ACC112 (cell line): ENCODE results near the gene FBXO2.

Source experiments
- H2AFZ ChIP-seq: fragments of 200-600 bp; sonication (generic); one replicate; pipeline ENCODE4 v1.6.0; 2017; ENCODE audit warnings: antibody characterized with exemption, low read length; ENCODE audit not compliant: unreplicated experiment
- H3K27ac ChIP-seq: fragments of 200-600 bp; sonication (generic); 2 replicates; pipeline ENCODE4 v1.5.1; 2014; ENCODE audit warnings: low read depth, mild to moderate bottlenecking, antibody characterized with exemption, low read length, moderate library complexity
- H3K27me3 ChIP-seq: fragments of 200-600 bp; sonication (generic); 2 replicates; pipeline ENCODE4 v1.6.1; 2014; ENCODE audit warnings: mild to moderate bottlenecking, antibody characterized with exemption, low read length, moderate library complexity, mixed read lengths; ENCODE audit not compliant: insufficient read depth
- H3K36me3 ChIP-seq: fragments of 200-600 bp; sonication (generic); 2 replicates; pipeline ENCODE4 v1.6.1; 2016; ENCODE audit warnings: mild to moderate bottlenecking, antibody characterized with exemption, low read length, moderate library complexity, mixed read lengths; ENCODE audit not compliant: insufficient read depth
- H3K4me1 ChIP-seq: fragments of 200-600 bp; sonication (generic); one replicate; pipeline ENCODE4 v1.6.1; 2016; ENCODE audit warnings: low read length, mixed read lengths; ENCODE audit not compliant: insufficient read depth, unreplicated experiment, control insufficient read depth
- H3K4me3 ChIP-seq: fragments of 200-600 bp; sonication (generic); 2 replicates; pipeline ENCODE4 v1.5.1; 2014; ENCODE audit warnings: mild to moderate bottlenecking, low read depth, low read length
- H3K79me2 ChIP-seq: fragments of 200-600 bp; sonication (generic); one replicate; pipeline ENCODE4 v1.6.0; 2016; ENCODE audit warnings: low read length; ENCODE audit not compliant: control insufficient read depth, unreplicated experiment, insufficient read depth

The FBXO2 gene

GRCh38 chr1:11670747-11671146 lies 16.5 kb upstream of the FBXO2 start:
- no peak overlapping the region for H3K27ac ChIP-seq
- H3K4me1 ChIP-seq = no peaks in the 10 kb centered on the region
- no peaks in the 10 kb centered on the region for H3K79me2 ChIP-seq
- H3K4me3 ChIP-seq = no peak overlapping the region
- no peak overlapping the region for H2AFZ ChIP-seq
- peaks cover 3% of the 10 kb centered on the region; the same call in 1 of the 2 replicates for H3K36me3 ChIP-seq
- no peaks in the 10 kb centered on the region for H3K27me3 ChIP-seq

- Histone ChIP-seq H3K36me3 (peaks cover under 1% of the 10 kb centered on the region; the same call in 1 of the 2 replicates), H3K27ac (no peak overlapping the region), H2AFZ (no peak overlapping the region), H3K27me3 (no peaks in the 10 kb centered on the region), H3K79me2 (no peaks in the 10 kb centered on the region), H3K4me1 (no peaks in the 10 kb centered on the region), H3K4me3 (no peak overlapping the region)
Measured at GRCh38 chr1:11668516-11668915, 14.3 kb upstream of the FBXO2 start.

GRCh38 chr1:11664336-11665065 lies 10.3 kb upstream of the FBXO2 start:
- Histone ChIP-seq H3K4me1 (no peaks in the 10 kb centered on the region), H3K79me2 (no peaks in the 10 kb centered on the region), H3K4me3 (peak overlapping the region; percentile 77), H3K27me3 (no peaks in the 10 kb centered on the region), H3K27ac (no peak overlapping the region), H2AFZ (peak overlapping the region; percentile 59), H3K36me3 (no peaks in the 10 kb centered on the region)

- Histone ChIP-seq H3K4me1 (no peaks in the 10 kb centered on the region), H3K4me3 (no peak overlapping the region), H3K27ac (no peak overlapping the region), H2AFZ (no peak overlapping the region), H3K27me3 (no peaks in the 10 kb centered on the region), H3K36me3 (no peaks in the 10 kb centered on the region), H3K79me2 (no peaks in the 10 kb centered on the region)
Measured at GRCh38 chr1:11661103-11661502, 6.9 kb upstream of the FBXO2 start.

DNA sequence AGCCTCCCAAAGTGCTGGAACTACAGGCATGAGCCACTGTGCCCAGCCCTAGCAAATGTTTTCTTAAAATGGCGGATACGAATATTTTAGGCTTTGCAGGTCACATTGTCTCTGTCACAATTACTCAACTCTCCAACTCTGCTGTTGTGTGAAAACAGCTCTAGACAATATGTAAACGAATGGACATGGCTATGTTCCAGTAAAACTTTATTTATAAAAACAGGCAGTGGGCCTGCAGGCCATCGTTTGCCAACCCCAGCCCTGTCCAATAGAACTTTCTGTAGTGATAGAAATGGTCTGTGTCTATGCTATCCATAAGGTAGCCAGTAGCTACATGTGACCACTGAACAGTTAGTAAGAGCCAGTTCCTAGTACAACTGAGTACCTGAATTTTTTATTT lies 5.5 kb upstream of the FBXO2 start:
- Histone ChIP-seq H3K27ac (no peak overlapping the region), H3K36me3 (no peaks in the 10 kb centered on the region), H2AFZ (no peak overlapping the region), H3K4me3 (no peak overlapping the region), H3K4me1 (peaks cover 5% of the 10 kb centered on the region), H3K79me2 (no peaks in the 10 kb centered on the region), H3K27me3 (no peaks in the 10 kb centered on the region)

DNA sequence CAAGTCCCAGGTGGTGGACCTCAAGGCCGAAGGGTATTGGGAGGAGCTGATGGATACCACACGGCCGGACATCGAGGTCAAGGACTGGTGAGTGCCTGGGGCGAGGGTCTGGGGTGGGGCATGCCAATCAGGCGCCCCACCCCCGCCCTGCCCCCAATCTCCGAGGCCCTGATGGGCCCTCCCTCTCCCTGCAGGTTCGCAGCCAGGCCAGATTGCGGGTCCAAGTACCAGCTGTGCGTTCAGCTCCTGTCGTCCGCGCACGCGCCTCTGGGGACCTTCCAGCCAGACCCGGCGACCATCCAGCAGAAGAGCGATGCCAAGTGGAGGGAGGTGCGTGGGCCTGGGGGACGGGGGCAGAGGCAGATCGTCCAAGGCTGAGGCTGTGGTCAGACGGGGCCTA lies 4.3 kb upstream of the FBXO2 start:
- no peak overlapping the region for H3K27ac ChIP-seq
- no peaks in the 10 kb centered on the region for H3K27me3 ChIP-seq
- H3K79me2 ChIP-seq = no peaks in the 10 kb centered on the region
- H2AFZ ChIP-seq = no peak overlapping the region
- H3K4me1 ChIP-seq = peaks cover 5% of the 10 kb centered on the region
- no peaks in the 10 kb centered on the region for H3K36me3 ChIP-seq
- H3K4me3 ChIP-seq = no peak overlapping the region

DNA sequence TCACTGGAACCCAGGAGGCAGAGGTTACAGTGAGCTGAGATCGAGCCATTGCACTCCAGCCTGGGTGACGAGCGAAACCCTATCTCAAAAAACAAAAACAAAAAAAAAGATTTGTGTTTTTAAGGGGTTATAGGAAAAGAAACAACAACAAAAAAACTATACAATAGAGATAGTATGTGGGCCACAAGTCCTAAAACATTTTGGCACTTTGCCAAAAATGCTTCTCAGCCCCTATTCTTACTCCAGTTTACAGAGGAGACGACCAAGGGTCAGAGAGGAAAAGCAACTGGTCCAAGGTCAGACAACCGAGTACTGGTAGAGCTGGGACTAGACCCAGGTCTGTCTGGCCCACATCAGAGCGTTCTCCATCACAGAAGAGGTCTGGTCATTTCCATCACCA lies 3.4 kb upstream of the FBXO2 start:
- H3K36me3 ChIP-seq = no peaks in the 10 kb centered on the region
- no peaks in the 10 kb centered on the region for H3K27me3 ChIP-seq
- no peak overlapping the region for H3K4me3 ChIP-seq
- H3K27ac ChIP-seq = no peak overlapping the region
- peaks cover 5% of the 10 kb centered on the region for H3K4me1 ChIP-seq
- no peak overlapping the region for H2AFZ ChIP-seq
- no peaks in the 10 kb centered on the region for H3K79me2 ChIP-seq

- H3K79me2 ChIP-seq = no peaks in the 10 kb centered on the region
- peaks cover 5% of the 10 kb centered on the region for H3K4me1 ChIP-seq
- peak overlapping the region; percentile 36 for H2AFZ ChIP-seq
- H3K36me3 ChIP-seq = no peaks in the 10 kb centered on the region
- H3K27me3 ChIP-seq = no peaks in the 10 kb centered on the region
- H3K4me3 ChIP-seq = peak overlapping the region; percentile 81
- no peak overlapping the region for H3K27ac ChIP-seq
Measured at GRCh38 chr1:11654939-11655808, 945 bp upstream of the FBXO2 start.

GRCh38 chr1:11653861-11654136 lies 430 bp downstream of the FBXO2 start:
- H3K27ac ChIP-seq = no peak overlapping the region
- H3K4me1 ChIP-seq = peaks cover 5% of the 10 kb centered on the region
- H2AFZ ChIP-seq = no peak overlapping the region
- no peak overlapping the region; the same call in 1 of the 2 replicates for H3K4me3 ChIP-seq
- H3K27me3 ChIP-seq = peaks cover 4% of the 10 kb centered on the region; the same call in 1 of the 2 replicates
- no peaks in the 10 kb centered on the region for H3K36me3 ChIP-seq
- H3K79me2 ChIP-seq = no peaks in the 10 kb centered on the region

DNA sequence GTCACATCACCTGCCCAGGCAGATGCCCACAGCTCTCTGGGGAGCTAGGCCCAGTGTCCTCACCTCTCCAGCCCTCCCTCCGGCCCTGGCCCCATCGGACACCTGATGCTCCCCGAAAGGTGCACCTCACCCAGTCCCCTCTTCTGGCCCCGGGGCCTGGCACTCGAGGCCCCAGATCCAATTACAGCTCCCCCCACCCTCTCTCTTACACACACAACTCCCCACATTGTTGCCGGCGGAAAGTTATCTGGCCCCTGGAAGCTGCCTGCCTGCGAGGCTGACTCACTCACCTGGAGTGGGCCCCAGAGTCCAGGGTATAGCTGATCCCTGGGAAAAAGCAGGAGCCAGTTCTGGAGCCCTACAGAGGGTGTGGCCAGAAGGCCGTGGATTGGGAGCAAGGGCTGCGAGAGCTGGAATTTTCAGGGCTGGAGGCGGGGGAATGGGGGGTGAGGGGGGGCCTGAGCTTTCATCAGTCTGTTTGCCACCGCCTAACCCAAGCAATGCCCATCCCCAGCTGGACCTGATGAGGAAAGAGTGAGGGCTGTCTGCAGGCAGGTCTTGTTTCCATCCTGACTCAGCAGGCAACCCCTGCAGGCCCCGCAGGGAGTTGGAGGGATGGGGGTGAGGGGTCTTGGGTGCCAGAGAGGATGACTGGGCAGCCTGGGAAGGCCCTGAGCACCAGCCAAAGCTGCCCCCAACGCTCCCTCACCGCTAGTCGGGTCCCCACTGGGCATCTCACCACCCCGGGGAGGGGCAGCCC lies 948 bp downstream of the FBXO2 start:
- Histone ChIP-seq H3K79me2 (no peaks in the 10 kb centered on the region), H2AFZ (no peak overlapping the region), H3K36me3 (no peaks in the 10 kb centered on the region), H3K4me3 (no peak overlapping the region), H3K27ac (no peak overlapping the region), H3K27me3 (peaks cover 4% of the 10 kb centered on the region; the same call in 1 of the 2 replicates), H3K4me1 (peaks cover 5% of the 10 kb centered on the region)
